ENCODE measurements around the gene PRSS21.

DNA sequence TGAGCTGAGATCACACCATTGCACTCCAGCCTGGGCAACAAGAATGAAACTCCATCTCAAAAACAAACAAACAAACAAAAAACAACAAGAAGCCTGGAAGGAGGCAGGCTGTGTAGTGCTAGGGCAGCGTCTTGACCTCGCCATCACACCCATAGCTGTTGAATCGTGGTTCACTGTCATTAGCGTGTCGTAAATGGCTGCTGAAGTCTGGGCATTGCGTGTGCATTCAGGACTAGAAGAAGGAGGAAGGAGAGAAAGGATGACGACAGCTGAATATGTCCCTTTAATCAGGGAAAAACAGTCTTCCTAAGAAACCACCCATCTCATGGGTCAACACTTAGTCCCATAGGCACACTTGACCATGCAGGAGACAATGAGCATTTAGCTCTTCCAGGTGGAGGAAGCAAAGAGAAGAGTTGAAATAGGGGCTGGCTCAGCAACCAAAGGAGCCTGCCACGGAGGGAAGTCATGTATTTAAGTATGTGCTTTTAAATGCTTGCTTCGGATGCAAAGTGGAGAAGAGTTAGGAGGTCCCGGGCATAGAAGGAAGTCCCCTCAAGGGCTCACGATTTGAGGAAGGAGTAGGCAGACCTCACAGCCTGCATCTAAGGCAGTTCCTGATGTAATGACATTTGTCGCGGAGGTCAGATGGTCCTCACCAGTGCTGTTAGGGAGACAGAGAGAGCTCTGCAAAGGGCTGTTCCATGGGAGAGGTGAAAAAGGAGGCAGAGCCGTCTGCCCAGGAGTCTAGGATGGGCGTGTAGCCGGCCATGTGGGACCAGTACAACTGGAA lies 32.1 kb downstream of the PRSS21 start:
- TF ChIP-seq CTCF (IDR thresholded peaks at IDR 0.05) (no peak), EP300 (IDR thresholded peaks at IDR 0.05) (no peak)

Measured in tibial nerve (tissue), 4 donors.